HepG2 (cell line): ENCODE results near the gene MYCBPAP. TPM values are rescaled to one million over a fixed set of nuclear protein-coding genes. Genes with fewer than 3 reads are reported as not detected.

Experiments used
- ATF1 ChIP-seq: IDR thresholded peaks from 2 replicates; pipeline ENCODE4 v1.6.1; 2016; ENCODE audit warnings: mild to moderate bottlenecking, control low read depth
- CENPX ChIP-seq: sonication (generic); formaldehyde crosslinking; IDR thresholded peaks from 2 replicates; pipeline ENCODE4 v1.9.0; 2021; ENCODE audit warnings: mild to moderate bottlenecking, missing genetic modification reagents, moderate library complexity
- ESRRA ChIP-seq: sonication (generic); formaldehyde crosslinking; IDR thresholded peaks from 2 replicates; pipeline ENCODE4 v1.5.1; 2020; ENCODE audit warnings: mild to moderate bottlenecking, low read depth, missing genetic modification reagents
- JUN ChIP-seq: sonication (generic); formaldehyde crosslinking; IDR thresholded peaks from 2 replicates; pipeline ENCODE4 v1.4.0; 2020; ENCODE audit warnings: mild to moderate bottlenecking, missing genetic modification reagents
- JUNB ChIP-seq: sonication (generic); formaldehyde crosslinking; IDR thresholded peaks from 2 replicates; pipeline ENCODE4 v1.8.0; 2022; ENCODE audit warnings: missing genetic modification reagents, mild to moderate bottlenecking, borderline replicate concordance
- PRMT3 ChIP-seq: sonication (generic); formaldehyde crosslinking; IDR thresholded peaks from 2 replicates; pipeline ENCODE4 v1.8.1; 2022; ENCODE audit warnings: low read depth, mild to moderate bottlenecking, moderate library complexity, missing genetic modification reagents, borderline replicate concordance
- RFX5 ChIP-seq: IDR thresholded peaks from 2 replicates; pipeline ENCODE4 v1.6.1; 2011; ENCODE audit warnings: low read depth, low read length, improper control_type of control experiment
- SAFB2 ChIP-seq: sonication (generic); formaldehyde crosslinking; IDR thresholded peaks from 2 replicates; pipeline ENCODE4 v1.5.1; 2020; ENCODE audit warnings: missing genetic modification reagents, low read depth, mild to moderate bottlenecking, borderline replicate concordance
- SSRP1 ChIP-seq: IDR thresholded peaks from 2 replicates; pipeline ENCODE4 v1.6.1; 2016; ENCODE audit warnings: control low read depth
- XRCC5 ChIP-seq: fragments of 200-400 bp; formaldehyde crosslinking; optimal IDR thresholded peaks from 2 replicates; pipeline ENCODE3; 2017; ENCODE audit warnings: mild to moderate bottlenecking, low read length
- ZNF205 ChIP-seq: IDR thresholded peaks from 2 replicates; pipeline ENCODE4 v1.6.1; 2018; ENCODE audit warnings: missing biosample characterization, missing genetic modification reagents
- ZNF557 ChIP-seq: sonication (generic); formaldehyde crosslinking; IDR thresholded peaks from 2 replicates; pipeline ENCODE4 v1.4.0; 2020; ENCODE audit warnings: missing genetic modification reagents
- ZNF768 ChIP-seq: sonication (generic); formaldehyde crosslinking; IDR thresholded peaks from 2 replicates; pipeline ENCODE4 v1.4.0; 2020; ENCODE audit warnings: missing genetic modification reagents
- polyA plus RNA-seq, 8 experiments: library from polyadenylated mRNA; depleted of rRNA in 3 of 8; stranded (reverse) in 7 of 8; unstranded in 1 of 8; fragments of >200 nt; fragmentation: Illumina TruSeq in 4 of 8; extraction: Trizol in 4 of 8; gene quantifications; 2 replicates each; pipeline versions ENCODE4 v1.2.1 to v1.2.3, GENCODE V29; 2011 to 2016; ENCODE audit warnings: low read depth in 4 of 8, missing spikeins in 1 of 8, mixed read lengths in 1 of 8; ENCODE audit not compliant: insufficient read depth in 1 of 8
- total RNA-seq, 5 experiments: library from RNA; depleted of rRNA; stranded (reverse); fragments of >200 nt; fragmentation: Illumina TruSeq; extraction: Trizol; gene quantifications; 2 replicates each; pipeline ENCODE4 v1.2.3, GENCODE V29; 2016; ENCODE audit warnings: low read depth in 1 of 5
- TF ChIP-seq, protein P1 (sequence below): sonication (generic); formaldehyde crosslinking; IDR thresholded peaks from 2 replicates; pipeline ENCODE4 v1.5.1; 2020; ENCODE audit warnings: mild to moderate bottlenecking, moderate library complexity, missing genetic modification reagents
- TF ChIP-seq, protein P2 (sequence below): sonication (generic); formaldehyde crosslinking; IDR thresholded peaks from 2 replicates; pipeline ENCODE4 v1.4.0; 2020; ENCODE audit warnings: mild to moderate bottlenecking, missing genetic modification reagents
- TF ChIP-seq, protein P3 (sequence below): conservative IDR thresholded peaks from 2 replicates; pipeline ENCODE4 v1.6.1; 2018; ENCODE audit warnings: missing genetic modification reagents
- TF ChIP-seq, protein P4 (sequence below): sonication (generic); formaldehyde crosslinking; IDR thresholded peaks from 2 replicates; pipeline ENCODE4 v1.4.0; 2020; ENCODE audit warnings: missing genetic modification reagents, low read depth, mild to moderate bottlenecking, borderline replicate concordance
- TF ChIP-seq, protein P5 (sequence below): sonication (generic); formaldehyde crosslinking; IDR thresholded peaks from 2 replicates; pipeline ENCODE4 v1.4.0; 2020; ENCODE audit warnings: missing genetic modification reagents
- TF ChIP-seq, protein P6 (sequence below): sonication (generic); formaldehyde crosslinking; conservative IDR thresholded peaks from 2 replicates; pipeline ENCODE4 v1.5.0; 2020; ENCODE audit warnings: missing genetic modification reagents
- TF ChIP-seq, protein P7 (sequence below): IDR thresholded peaks from 2 replicates; pipeline ENCODE4 v1.6.1; 2016; ENCODE audit warnings: missing biosample characterization, missing genetic modification reagents, low read depth

The MYCBPAP gene
- total and polyA plus RNA-seq, 2 of the 13 experiments (the other 11 are each of a cell fraction or from before 2014, with no cell fraction given): 0.22 to 0.24 TPM

DNA sequence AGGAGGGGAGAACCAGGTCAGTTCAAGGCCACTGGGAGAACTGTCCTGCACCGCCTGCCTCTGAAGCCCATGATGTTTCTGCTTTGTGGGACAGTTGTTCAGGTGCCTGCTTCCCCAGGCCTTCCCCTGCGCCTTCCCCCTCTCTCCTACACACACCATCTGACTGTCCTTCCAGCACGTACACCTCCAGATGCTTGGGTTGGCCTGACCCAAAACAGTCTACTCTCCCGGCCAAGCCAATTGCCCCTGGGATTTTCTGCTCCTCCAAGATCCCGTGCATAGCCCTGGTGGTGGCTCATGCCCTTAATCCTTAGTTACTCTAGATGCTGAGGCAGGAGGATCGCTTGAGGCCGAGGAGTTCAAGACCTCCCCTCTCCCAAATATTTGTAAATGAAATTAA is 30.3 kb upstream of the MYCBPAP start (continued):
- TF ChIP-seq, protein P1, sequence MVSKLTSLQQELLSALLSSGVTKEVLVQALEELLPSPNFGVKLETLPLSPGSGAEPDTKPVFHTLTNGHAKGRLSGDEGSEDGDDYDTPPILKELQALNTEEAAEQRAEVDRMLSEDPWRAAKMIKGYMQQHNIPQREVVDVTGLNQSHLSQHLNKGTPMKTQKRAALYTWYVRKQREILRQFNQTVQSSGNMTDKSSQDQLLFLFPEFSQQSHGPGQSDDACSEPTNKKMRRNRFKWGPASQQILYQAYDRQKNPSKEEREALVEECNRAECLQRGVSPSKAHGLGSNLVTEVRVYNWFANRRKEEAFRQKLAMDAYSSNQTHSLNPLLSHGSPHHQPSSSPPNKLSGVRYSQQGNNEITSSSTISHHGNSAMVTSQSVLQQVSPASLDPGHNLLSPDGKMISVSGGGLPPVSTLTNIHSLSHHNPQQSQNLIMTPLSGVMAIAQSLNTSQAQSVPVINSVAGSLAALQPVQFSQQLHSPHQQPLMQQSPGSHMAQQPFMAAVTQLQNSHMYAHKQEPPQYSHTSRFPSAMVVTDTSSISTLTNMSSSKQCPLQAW: peak; percentile 41; the same call in 1 of the 2 replicates
- TF ChIP-seq ZNF768 (CRISPR knock-in tag): no peak
- TF ChIP-seq, protein P2, sequence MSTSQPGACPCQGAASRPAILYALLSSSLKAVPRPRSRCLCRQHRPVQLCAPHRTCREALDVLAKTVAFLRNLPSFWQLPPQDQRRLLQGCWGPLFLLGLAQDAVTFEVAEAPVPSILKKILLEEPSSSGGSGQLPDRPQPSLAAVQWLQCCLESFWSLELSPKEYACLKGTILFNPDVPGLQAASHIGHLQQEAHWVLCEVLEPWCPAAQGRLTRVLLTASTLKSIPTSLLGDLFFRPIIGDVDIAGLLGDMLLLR: no peak
- no peak for TF ChIP-seq JUN
- TF ChIP-seq CENPX (CRISPR knock-in tag): no peak
- TF ChIP-seq, protein P3, sequence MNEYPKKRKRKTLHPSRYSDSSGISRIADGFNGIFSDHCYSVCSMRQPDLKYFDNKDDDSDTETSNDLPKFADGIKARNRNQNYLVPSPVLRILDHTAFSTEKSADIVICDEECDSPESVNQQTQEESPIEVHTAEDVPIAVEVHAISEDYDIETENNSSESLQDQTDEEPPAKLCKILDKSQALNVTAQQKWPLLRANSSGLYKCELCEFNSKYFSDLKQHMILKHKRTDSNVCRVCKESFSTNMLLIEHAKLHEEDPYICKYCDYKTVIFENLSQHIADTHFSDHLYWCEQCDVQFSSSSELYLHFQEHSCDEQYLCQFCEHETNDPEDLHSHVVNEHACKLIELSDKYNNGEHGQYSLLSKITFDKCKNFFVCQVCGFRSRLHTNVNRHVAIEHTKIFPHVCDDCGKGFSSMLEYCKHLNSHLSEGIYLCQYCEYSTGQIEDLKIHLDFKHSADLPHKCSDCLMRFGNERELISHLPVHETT (CRISPR knock-in tag): no peak
- no peak for TF ChIP-seq ZNF205 (CRISPR knock-in tag)
- no peak for TF ChIP-seq JUNB (CRISPR knock-in tag)
- TF ChIP-seq ESRRA (CRISPR knock-in tag): no peak
- no peak for TF ChIP-seq RFX5
- no peak for TF ChIP-seq ATF1 (CRISPR knock-in tag)
- TF ChIP-seq, protein P4, sequence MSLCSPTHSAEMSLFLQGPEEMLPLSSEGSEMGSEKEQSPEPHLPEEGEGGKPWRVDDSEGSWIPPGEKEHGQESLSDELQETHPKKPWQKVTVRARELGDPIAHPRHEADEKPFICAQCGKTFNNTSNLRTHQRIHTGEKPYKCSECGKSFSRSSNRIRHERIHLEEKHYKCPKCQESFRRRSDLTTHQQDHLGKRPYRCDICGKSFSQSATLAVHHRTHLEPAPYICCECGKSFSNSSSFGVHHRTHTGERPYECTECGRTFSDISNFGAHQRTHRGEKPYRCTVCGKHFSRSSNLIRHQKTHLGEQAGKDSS (CRISPR knock-in tag): no peak
- no peak for TF ChIP-seq ZNF557 (CRISPR knock-in tag)
- no peak for TF ChIP-seq SAFB2
- TF ChIP-seq PRMT3 (CRISPR knock-in tag): no peak
- TF ChIP-seq SSRP1 (CRISPR knock-in tag): peak; percentile 29; the same call in 1 of the 2 replicates
- TF ChIP-seq, protein P5, sequence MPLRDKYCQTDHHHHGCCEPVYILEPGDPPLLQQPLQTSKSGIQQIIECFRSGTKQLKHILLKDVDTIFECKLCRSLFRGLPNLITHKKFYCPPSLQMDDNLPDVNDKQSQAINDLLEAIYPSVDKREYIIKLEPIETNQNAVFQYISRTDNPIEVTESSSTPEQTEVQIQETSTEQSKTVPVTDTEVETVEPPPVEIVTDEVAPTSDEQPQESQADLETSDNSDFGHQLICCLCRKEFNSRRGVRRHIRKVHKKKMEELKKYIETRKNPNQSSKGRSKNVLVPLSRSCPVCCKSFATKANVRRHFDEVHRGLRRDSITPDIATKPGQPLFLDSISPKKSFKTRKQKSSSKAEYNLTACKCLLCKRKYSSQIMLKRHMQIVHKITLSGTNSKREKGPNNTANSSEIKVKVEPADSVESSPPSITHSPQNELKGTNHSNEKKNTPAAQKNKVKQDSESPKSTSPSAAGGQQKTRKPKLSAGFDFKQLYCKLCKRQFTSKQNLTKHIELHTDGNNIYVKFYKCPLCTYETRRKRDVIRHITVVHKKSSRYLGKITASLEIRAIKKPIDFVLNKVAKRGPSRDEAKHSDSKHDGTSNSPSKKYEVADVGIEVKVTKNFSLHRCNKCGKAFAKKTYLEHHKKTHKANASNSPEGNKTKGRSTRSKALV: no peak
- TF ChIP-seq, protein P6, sequence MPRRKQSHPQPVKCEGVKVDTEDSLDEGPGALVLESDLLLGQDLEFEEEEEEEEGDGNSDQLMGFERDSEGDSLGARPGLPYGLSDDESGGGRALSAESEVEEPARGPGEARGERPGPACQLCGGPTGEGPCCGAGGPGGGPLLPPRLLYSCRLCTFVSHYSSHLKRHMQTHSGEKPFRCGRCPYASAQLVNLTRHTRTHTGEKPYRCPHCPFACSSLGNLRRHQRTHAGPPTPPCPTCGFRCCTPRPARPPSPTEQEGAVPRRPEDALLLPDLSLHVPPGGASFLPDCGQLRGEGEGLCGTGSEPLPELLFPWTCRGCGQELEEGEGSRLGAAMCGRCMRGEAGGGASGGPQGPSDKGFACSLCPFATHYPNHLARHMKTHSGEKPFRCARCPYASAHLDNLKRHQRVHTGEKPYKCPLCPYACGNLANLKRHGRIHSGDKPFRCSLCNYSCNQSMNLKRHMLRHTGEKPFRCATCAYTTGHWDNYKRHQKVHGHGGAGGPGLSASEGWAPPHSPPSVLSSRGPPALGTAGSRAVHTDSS: 0 out of 2 replicates have a peak, but pooled peaks have one; percentile 4
- no peak for TF ChIP-seq XRCC5
- TF ChIP-seq, protein P7, sequence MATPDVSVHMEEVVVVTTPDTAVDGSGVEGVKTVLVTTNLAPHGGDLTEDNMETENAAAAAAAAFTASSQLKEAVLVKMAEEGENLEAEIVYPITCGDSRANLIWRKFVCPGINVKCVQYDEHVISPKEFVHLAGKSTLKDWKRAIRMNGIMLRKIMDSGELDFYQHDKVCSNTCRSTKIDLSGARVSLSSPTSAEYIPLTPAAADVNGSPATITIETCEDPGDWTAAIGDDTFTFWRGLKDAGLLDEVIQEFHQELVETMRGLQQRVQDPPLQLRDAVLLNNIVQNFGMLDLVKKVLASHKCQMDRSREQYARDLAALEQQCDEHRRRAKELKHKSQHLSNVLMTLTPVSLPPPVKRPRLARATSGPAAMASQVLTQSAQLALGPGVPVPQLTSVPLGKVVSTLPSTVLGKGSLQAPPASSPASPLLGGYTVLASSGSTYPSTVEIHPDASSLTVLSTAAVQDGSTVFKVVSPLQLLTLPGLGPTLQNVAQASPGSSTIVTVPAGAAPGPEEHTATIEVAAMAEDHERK: no peak
